Osteocyte (in vitro differentiated cells): ENCODE results near the gene DDI2. TPM values are rescaled to one million over a fixed set of nuclear protein-coding genes. Genes with fewer than 3 reads are reported as not detected.

Experiments used
- DNase-seq: peaks from one replicate; pipeline ENCODE4 v3.0.0; 2021; ENCODE audit warnings: mixed read lengths; ENCODE audit not compliant: unreplicated experiment; ENCODE audit errors: extremely low spot score
- H3K27ac Mint-ChIP-seq: one replicate; pipeline ENCODE4 v1.8.0; 2021; ENCODE audit warnings: mild to moderate bottlenecking, mixed read lengths; ENCODE audit not compliant: unreplicated experiment
- H3K27me3 Mint-ChIP-seq: one replicate; pipeline ENCODE4 v1.8.0; 2021; ENCODE audit warnings: mixed read lengths; ENCODE audit not compliant: unreplicated experiment
- H3K36me3 Mint-ChIP-seq: one replicate; pipeline ENCODE4 v1.8.0; 2021; ENCODE audit warnings: mixed read lengths; ENCODE audit not compliant: unreplicated experiment
- H3K4me1 Mint-ChIP-seq: one replicate; pipeline ENCODE4 v1.8.0; 2021; ENCODE audit warnings: mixed read lengths; ENCODE audit not compliant: unreplicated experiment
- H3K4me3 Mint-ChIP-seq: one replicate; pipeline ENCODE4 v1.8.0; 2021; ENCODE audit warnings: mild to moderate bottlenecking, moderate library complexity, mixed read lengths; ENCODE audit not compliant: unreplicated experiment
- H3K9me3 Mint-ChIP-seq: one replicate; pipeline ENCODE4 v1.8.0; 2021; ENCODE audit warnings: mixed read lengths; ENCODE audit not compliant: unreplicated experiment
- total RNA-seq: library from RNA; stranded (reverse); gene quantifications from 2 replicates; pipeline ENCODE4 v1.2.1, GENCODE V29; 2021
- TF ChIP-seq, protein P1 (sequence below): fragments of 200-600 bp; sonication (generic); IDR thresholded peaks from 2 replicates; pipeline ENCODE4 v1.5.0; 2021; ENCODE audit warnings: antibody characterized with exemption, mild to moderate bottlenecking, moderate library complexity

DDI2 gene
- total RNA-seq, 1 donor from 2014 or later, result 23.4 TPM

- no peaks in the 10 kb centered on the region for H3K9me3 Mint-ChIP-seq
- H3K27ac Mint-ChIP-seq, result no peak overlapping the region
Observed at GRCh38 chr1:15609631-15610030, 7.6 kb upstream of the DDI2 start.

GRCh38 chr1:15610167-15610566, 7.1 kb upstream of the DDI2 start:
- no peak overlapping the region for H3K4me3 Mint-ChIP-seq
- no peak overlapping the region for H3K27ac Mint-ChIP-seq

More at GRCh38 chr1:15609631-15610030, 7.6 kb upstream of the DDI2 start:
- Mint-ChIP-seq H3K36me3 (no peaks in the 10 kb centered on the region), H3K4me1 (no peaks in the 10 kb centered on the region), H3K4me3 (no peak overlapping the region), H3K27me3 (peaks cover 8% of the 10 kb centered on the region)
- no peak for DNase-seq
- TF ChIP-seq, protein P1, sequence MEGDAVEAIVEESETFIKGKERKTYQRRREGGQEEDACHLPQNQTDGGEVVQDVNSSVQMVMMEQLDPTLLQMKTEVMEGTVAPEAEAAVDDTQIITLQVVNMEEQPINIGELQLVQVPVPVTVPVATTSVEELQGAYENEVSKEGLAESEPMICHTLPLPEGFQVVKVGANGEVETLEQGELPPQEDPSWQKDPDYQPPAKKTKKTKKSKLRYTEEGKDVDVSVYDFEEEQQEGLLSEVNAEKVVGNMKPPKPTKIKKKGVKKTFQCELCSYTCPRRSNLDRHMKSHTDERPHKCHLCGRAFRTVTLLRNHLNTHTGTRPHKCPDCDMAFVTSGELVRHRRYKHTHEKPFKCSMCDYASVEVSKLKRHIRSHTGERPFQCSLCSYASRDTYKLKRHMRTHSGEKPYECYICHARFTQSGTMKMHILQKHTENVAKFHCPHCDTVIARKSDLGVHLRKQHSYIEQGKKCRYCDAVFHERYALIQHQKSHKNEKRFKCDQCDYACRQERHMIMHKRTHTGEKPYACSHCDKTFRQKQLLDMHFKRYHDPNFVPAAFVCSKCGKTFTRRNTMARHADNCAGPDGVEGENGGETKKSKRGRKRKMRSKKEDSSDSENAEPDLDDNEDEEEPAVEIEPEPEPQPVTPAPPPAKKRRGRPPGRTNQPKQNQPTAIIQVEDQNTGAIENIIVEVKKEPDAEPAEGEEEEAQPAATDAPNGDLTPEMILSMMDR, result no peak

DNA sequence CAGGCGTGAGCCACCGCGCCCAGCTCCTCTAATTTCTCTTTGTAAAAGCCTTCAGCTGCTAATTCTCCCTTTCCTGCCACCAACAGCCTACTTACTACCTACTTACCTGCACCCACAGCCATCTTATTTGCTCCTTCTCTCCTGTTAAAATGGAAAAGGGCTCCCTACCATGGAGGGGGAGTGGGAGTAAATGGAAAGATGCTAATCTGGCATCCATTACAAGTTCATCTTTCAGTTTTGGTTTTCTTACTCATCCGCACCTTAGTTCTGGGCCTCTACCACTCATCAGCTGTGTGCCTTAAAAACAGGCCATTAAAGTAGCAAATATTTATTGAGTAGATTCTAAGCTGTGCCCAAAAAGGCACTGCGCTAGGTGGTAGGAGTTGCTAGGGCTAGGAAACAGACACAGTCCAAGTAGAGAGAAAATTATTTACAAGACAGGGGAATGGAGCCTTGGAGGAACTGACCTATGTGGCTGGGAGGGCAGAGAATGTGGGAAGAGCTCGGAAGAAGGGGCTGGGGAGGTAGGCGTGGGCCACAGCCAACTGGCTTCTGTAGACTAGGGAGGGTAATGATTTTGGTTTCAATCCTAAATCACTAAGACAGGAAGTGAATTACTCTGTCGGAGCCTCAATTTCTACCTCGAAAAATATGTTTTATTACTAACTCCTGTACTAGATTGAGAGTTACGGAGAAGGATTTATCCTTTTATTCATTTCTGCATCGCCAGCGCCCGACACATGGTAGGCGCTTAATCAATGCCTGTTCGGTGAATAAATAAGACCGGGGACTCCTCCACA, 685 bp upstream of the DDI2 start:
- Mint-ChIP-seq H3K4me3 (peak overlapping the region; percentile 82), H3K27me3 (no peaks in the 10 kb centered on the region), H3K36me3 (no peaks in the 10 kb centered on the region), H3K27ac (peak overlapping the region; percentile 95), H3K4me1 (peaks cover 33% of the 10 kb centered on the region), H3K9me3 (no peaks in the 10 kb centered on the region)
- TF ChIP-seq, protein P1, result no peak
- DNase-seq, result no peak

More at GRCh38 chr1:15610167-15610566, 7.1 kb upstream of the DDI2 start:
- peaks cover 8% of the 10 kb centered on the region for H3K27me3 Mint-ChIP-seq
- TF ChIP-seq, protein P1, result no peak
- DNase-seq, result no peak
- no peaks in the 10 kb centered on the region for H3K9me3 Mint-ChIP-seq
- no peaks in the 10 kb centered on the region for H3K36me3 Mint-ChIP-seq
- H3K4me1 Mint-ChIP-seq, result no peaks in the 10 kb centered on the region

- DNase-seq, result no peak
- Mint-ChIP-seq H3K4me3 (peak overlapping the region; percentile 83), H3K36me3 (no peaks in the 10 kb centered on the region), H3K9me3 (no peaks in the 10 kb centered on the region), H3K27ac (peak overlapping the region; percentile 89), H3K4me1 (peaks cover 35% of the 10 kb centered on the region), H3K27me3 (no peaks in the 10 kb centered on the region)
- TF ChIP-seq, protein P1, result no peak
Observed at GRCh38 chr1:15618077-15618654, 908 bp downstream of the DDI2 start.
